GM23338 (cell line): ENCODE results near the gene CXCR5. TPM values are rescaled to one million over a fixed set of nuclear protein-coding genes. Genes with fewer than 3 reads are reported as not detected.

Experiments used
- ATAC-seq: fragments of 200-7000 bp; cut with Tn5 transposase; 3 replicates; pipeline ENCODE4 v1.9.1; 2020
- DNase-seq: peaks from one replicate; pipeline ENCODE4 v3.0.0-alpha.2; 2015; ENCODE audit warnings: low spot score
- H2AFZ ChIP-seq: fragments of 200-600 bp; sonication (generic); 2 replicates; pipeline ENCODE4 v1.8.0; 2016; ENCODE audit warnings: antibody characterized with exemption, mild to moderate bottlenecking, moderate library complexity
- H3F3A ChIP-seq: fragments of 200-600 bp; sonication (generic); replicated peaks from 2 replicates; pipeline ENCODE4 v1.8.0; 2017; ENCODE audit warnings: antibody characterized with exemption, mixed run types, low read depth
- H3K27ac ChIP-seq: fragments of 200-600 bp; sonication (generic); 2 replicates; pipeline ENCODE4 v1.6.1; 2016; ENCODE audit warnings: low read depth
- H3K27me3 ChIP-seq: fragments of 200-600 bp; sonication (generic); 2 replicates; pipeline ENCODE4 v1.8.0; 2016; ENCODE audit warnings: mild to moderate bottlenecking, mixed run types, moderate library complexity; ENCODE audit not compliant: insufficient read depth
- H3K36me3 ChIP-seq: fragments of 200-600 bp; sonication (generic); 2 replicates; pipeline ENCODE4 v1.8.0; 2016; ENCODE audit warnings: mild to moderate bottlenecking; ENCODE audit not compliant: insufficient read depth
- H3K4me1 ChIP-seq: fragments of 200-600 bp; sonication (generic); 2 replicates; pipeline ENCODE4 v1.8.0; 2016; ENCODE audit warnings: mild to moderate bottlenecking, moderate library complexity; ENCODE audit not compliant: insufficient read depth
- H3K4me2 ChIP-seq: fragments of 200-600 bp; sonication (generic); 2 replicates; pipeline ENCODE4 v1.7.1; 2017; ENCODE audit warnings: mixed run types
- H3K4me3 ChIP-seq: fragments of 200-600 bp; sonication (generic); 2 replicates; pipeline ENCODE4 v1.6.1; 2016; ENCODE audit warnings: mixed run types
- H3K79me2 ChIP-seq: fragments of 200-600 bp; sonication (generic); replicated peaks from 2 replicates; pipeline ENCODE4 v1.8.0; 2017; ENCODE audit warnings: mild to moderate bottlenecking; ENCODE audit not compliant: insufficient read depth
- H3K9me2 ChIP-seq: fragments of 200-600 bp; sonication (generic); 2 replicates; pipeline ENCODE4 v1.8.0; 2017; ENCODE audit not compliant: insufficient read depth
- H4K20me1 ChIP-seq: fragments of 200-600 bp; sonication (generic); replicated peaks from 2 replicates; pipeline ENCODE4 v1.8.0; 2017; ENCODE audit warnings: mild to moderate bottlenecking; ENCODE audit not compliant: insufficient read depth
- H3K27ac Mint-ChIP-seq: 2 replicates; pipeline ENCODE4 v1.8.0; 2020; ENCODE audit warnings: inconsistent platforms, mild to moderate bottlenecking, moderate library complexity, mixed read lengths
- H3K27me3 Mint-ChIP-seq: 3 replicates; pipeline ENCODE4 v1.8.0; 2022; ENCODE audit warnings: low read depth, mild to moderate bottlenecking, moderate library complexity, mixed read lengths, inconsistent platforms; ENCODE audit not compliant: insufficient read depth, poor library complexity
- H3K36me3 Mint-ChIP-seq: 3 replicates; pipeline ENCODE4 v1.8.0; 2021; ENCODE audit warnings: low read depth, mild to moderate bottlenecking, inconsistent platforms, moderate library complexity, mixed read lengths
- H3K4me1 Mint-ChIP-seq: 3 replicates; pipeline ENCODE4 v1.8.0; 2020; ENCODE audit warnings: mild to moderate bottlenecking, inconsistent platforms, mixed read lengths
- H3K4me3 Mint-ChIP-seq: 3 replicates; pipeline ENCODE4 v1.8.0; 2021; ENCODE audit warnings: moderate library complexity, mild to moderate bottlenecking, inconsistent platforms, mixed read lengths
- H3K9me3 Mint-ChIP-seq: 3 replicates; pipeline ENCODE4 v1.8.0; 2020; ENCODE audit warnings: moderate library complexity, mild to moderate bottlenecking, inconsistent platforms, mixed read lengths
- CREB1 ChIP-seq: fragments of 250-450 bp; sonication (Bioruptor Pico); IDR thresholded peaks from 2 replicates; pipeline ENCODE4 v1.5.0; 2020; ENCODE audit warnings: low read depth, mild to moderate bottlenecking, moderate library complexity
- CTCF ChIP-seq, 2 experiments: fragments of 200-600 bp in 1 of 2; sonication (generic) in 1 of 2; conservative IDR thresholded peaks; 2 replicates each; pipeline versions ENCODE4 v1.5.1 to v1.6.1; 2016 to 2017; ENCODE audit warnings: antibody characterized with exemption in 2 of 2, low read depth in 2 of 2, mild to moderate bottlenecking in 2 of 2, moderate library complexity in 1 of 2
- ETS1 ChIP-seq: IDR thresholded peaks from 2 replicates; pipeline ENCODE4 v1.6.1; 2016; ENCODE audit warnings: antibody characterized with exemption
- EZH2 ChIP-seq: fragments of 200-600 bp; sonication (generic); IDR thresholded peaks from one replicate; pipeline ENCODE4 v1.8.0; 2017; ENCODE audit warnings: antibody characterized with exemption, mild to moderate bottlenecking, low read depth; ENCODE audit not compliant: unreplicated experiment
- EZH2phosphoT487 ChIP-seq: fragments of 200-600 bp; sonication (generic); IDR thresholded peaks from one replicate; pipeline ENCODE4 v1.8.1; 2018; ENCODE audit warnings: antibody characterized with exemption; ENCODE audit not compliant: unreplicated experiment
- JUNB ChIP-seq: IDR thresholded peaks from one replicate; pipeline ENCODE4 v1.6.1; 2016; ENCODE audit warnings: antibody characterized with exemption; ENCODE audit not compliant: unreplicated experiment
- NANOG ChIP-seq: IDR thresholded peaks from 2 replicates; pipeline ENCODE4 v1.6.1; 2016; ENCODE audit warnings: antibody characterized with exemption, borderline replicate concordance
- POLR2AphosphoS5 ChIP-seq: IDR thresholded peaks from 2 replicates; pipeline ENCODE4 v1.6.1; 2016; ENCODE audit warnings: antibody characterized with exemption, low read depth
- REST ChIP-seq: IDR thresholded peaks from one replicate; pipeline ENCODE4 v1.6.1; 2018; ENCODE audit warnings: antibody characterized with exemption; ENCODE audit not compliant: unreplicated experiment
- STAT1 ChIP-seq: IDR thresholded peaks from one replicate; pipeline ENCODE4 v1.6.1; 2016; ENCODE audit warnings: antibody characterized with exemption; ENCODE audit not compliant: unreplicated experiment
- ZNF114 ChIP-seq: fragments of 250-450 bp; sonication (Bioruptor Pico); IDR thresholded peaks from 2 replicates; pipeline ENCODE4 v1.5.0; 2020; ENCODE audit warnings: mild to moderate bottlenecking, moderate library complexity
- ZNF331 ChIP-seq: fragments of 250-450 bp; sonication (Bioruptor Pico); IDR thresholded peaks from 2 replicates; pipeline ENCODE4 v1.5.0; 2020; ENCODE audit warnings: low read depth, mild to moderate bottlenecking, moderate library complexity
- ZNF462 ChIP-seq: fragments of 250-450 bp; sonication (Bioruptor Pico); IDR thresholded peaks from 2 replicates; pipeline ENCODE4 v1.5.0; 2020; ENCODE audit warnings: mild to moderate bottlenecking, moderate library complexity
- polyA plus RNA-seq: library from polyadenylated mRNA; unstranded; fragments of >200 nt; fragmentation: Nextera tagmentation; extraction: Ambion mirVana; gene quantifications from 2 replicates; pipeline ENCODE4 v1.2.1, GENCODE V29; 2016
- total RNA-seq: library from RNA; depleted of rRNA; stranded (reverse); fragments of >200 nt; shearing (Covaris generic); gene quantifications from 2 replicates; pipeline ENCODE4 v1.2.3, GENCODE V29; 2014

CXCR5 gene
- total and polyA plus RNA-seq, 2 experiments from 2014 or later = 0.18 TPM; not detected in 1

- Histone ChIP-seq H3K4me3 (peak overlapping the region; percentile 99), H3K4me1 (peaks cover 39% of the 10 kb centered on the region), H3F3A (peaks cover 3% of the 10 kb centered on the region; the same call in 1 of the 2 replicates), H3K4me2 (peak overlapping the region; percentile 97), H3K9me2 (no peaks in the 10 kb centered on the region), H3K27ac (peak overlapping the region; percentile 79; the same call in 1 of the 2 replicates), H3K27me3 (peaks cover 13% of the 10 kb centered on the region), H4K20me1 (peaks cover 11% of the 10 kb centered on the region), H2AFZ (peak overlapping the region; percentile 96), H3K79me2 (peaks cover 21% of the 10 kb centered on the region), H3K36me3 (no peaks in the 10 kb centered on the region)
- H3K9me3 Mint-ChIP-seq = no peaks in the 10 kb centered on the region
- peaks cover 25% of the 10 kb centered on the region for H3K27me3 Mint-ChIP-seq
- TF ChIP-seq ETS1 (no peak), REST (no peak), NANOG (no peak), ZNF114 (CRISPR knock-in tag) (no peak), ZNF462 (CRISPR knock-in tag) (no peak), ZNF331 (CRISPR knock-in tag) (no peak), CREB1 (peak; percentile 69), EZH2phosphoT487 (no peak), EZH2 (no peak), POLR2AphosphoS5 (peak; percentile 29; the same call in 1 of the 2 replicates), CTCF (conservative IDR thresholded peaks at IDR 0.05; ENCODE audit: low read depth in 2 of 2) (peak; percentile 90), STAT1 (no peak), JUNB (no peak)
- peak overlapping the region; percentile 97 for H3K27ac Mint-ChIP-seq
- ATAC-seq (peak; percentile 54), DNase-seq (peak; percentile 93)
- peaks cover 52% of the 10 kb centered on the region for H3K4me1 Mint-ChIP-seq
- peak overlapping the region; percentile 94 for H3K4me3 Mint-ChIP-seq
- H3K36me3 Mint-ChIP-seq = peaks cover 8% of the 10 kb centered on the region
Measured at GRCh38 chr11:118928101-118928869, 44.6 kb downstream of the CXCR5 start.
